WTC11 (cell line): ENCODE measurements around the gene DMRTB1. TPM values are rescaled to one million over a fixed set of nuclear protein-coding genes. Genes with fewer than 3 reads are reported as not detected.

ENCODE experiments used
- ATAC-seq: fragments of 200-7000 bp; cut with Tn5 transposase; 2 replicates; pipeline ENCODE4 v1.10.0; 2021; ENCODE audit warnings: mild to moderate bottlenecking, moderate library complexity
- CTCF ChIA-PET: fragments of 300-600 bp; sonication (Branson Sonifier 250); formaldehyde crosslinking; loops from one replicate; lab custom pipeline; 2021; ENCODE audit warnings: antibody characterized with exemption; lab: Charles Lee
- POLR2A ChIA-PET: fragments of 350-600 bp; sonication (Branson Sonifier 250); formaldehyde crosslinking; loops from one replicate; lab custom pipeline; 2021; ENCODE audit warnings: antibody characterized with exemption; lab: Charles Lee
- DNase-seq: peaks from one replicate; pipeline ENCODE4 v3.0.0; 2021; ENCODE audit warnings: low spot score
- H3K27ac Mint-ChIP-seq: 2 replicates; pipeline ENCODE4 v1.8.0; 2021; ENCODE audit warnings: mixed read lengths
- H3K27me3 Mint-ChIP-seq: 2 replicates; pipeline ENCODE4 v1.8.0; 2021; ENCODE audit warnings: low read depth, mild to moderate bottlenecking, moderate library complexity, mixed read lengths
- H3K36me3 Mint-ChIP-seq: 2 replicates; pipeline ENCODE4 v1.8.0; 2021; ENCODE audit warnings: mixed read lengths
- H3K4me1 Mint-ChIP-seq: 2 replicates; pipeline ENCODE4 v1.8.0; 2022; ENCODE audit warnings: mixed read lengths
- H3K4me3 Mint-ChIP-seq: 2 replicates; pipeline ENCODE4 v1.8.0; 2021; ENCODE audit warnings: mild to moderate bottlenecking, moderate library complexity, mixed read lengths
- H3K9me3 Mint-ChIP-seq: 2 replicates; pipeline ENCODE4 v1.8.0; 2021; ENCODE audit warnings: mixed read lengths
- ARID4B ChIP-seq: sonication (generic); formaldehyde crosslinking; IDR thresholded peaks from 2 replicates; pipeline ENCODE4 v1.8.0; 2023; ENCODE audit warnings: missing genetic modification reagents, mild to moderate bottlenecking, borderline replicate concordance
- ATF3 ChIP-seq: sonication (generic); formaldehyde crosslinking; conservative IDR thresholded peaks from 2 replicates; pipeline ENCODE4 v1.8.1; 2022; ENCODE audit warnings: mild to moderate bottlenecking, missing genetic modification reagents
- CDX4 ChIP-seq: fragments of 250-450 bp; sonication (Bioruptor Pico); IDR thresholded peaks from 2 replicates; pipeline ENCODE4 v1.9.0; 2021; ENCODE audit warnings: moderate library complexity, mild to moderate bottlenecking, inconsistent platforms, borderline replicate concordance
- E2F5 ChIP-seq: sonication (generic); formaldehyde crosslinking; IDR thresholded peaks from 2 replicates; pipeline ENCODE4 v1.8.1; 2022; ENCODE audit warnings: mild to moderate bottlenecking, moderate library complexity, missing genetic modification reagents
- EMX1 ChIP-seq: fragments of 250-450 bp; sonication (Bioruptor Pico); IDR thresholded peaks from 2 replicates; pipeline ENCODE4 v1.8.0; 2021; ENCODE audit warnings: mild to moderate bottlenecking
- HMGA2 ChIP-seq: fragments of 250-450 bp; sonication (Bioruptor Pico); IDR thresholded peaks from 2 replicates; pipeline ENCODE4 v1.4.0; 2021; ENCODE audit warnings: mild to moderate bottlenecking, moderate library complexity
- MLX ChIP-seq: sonication (generic); formaldehyde crosslinking; IDR thresholded peaks from 2 replicates; pipeline ENCODE4 v1.8.1; 2023; ENCODE audit warnings: mild to moderate bottlenecking, missing genetic modification reagents, moderate library complexity
- NFATC4 ChIP-seq: fragments of 250-450 bp; sonication (Bioruptor Pico); IDR thresholded peaks from 2 replicates; pipeline ENCODE4 v1.9.0; 2021; ENCODE audit warnings: mild to moderate bottlenecking
- NFE2L1 ChIP-seq: sonication (generic); formaldehyde crosslinking; IDR thresholded peaks from 2 replicates; pipeline ENCODE4 v1.8.1; 2023; ENCODE audit warnings: missing genetic modification reagents
- PREB ChIP-seq: sonication (generic); formaldehyde crosslinking; IDR thresholded peaks from 2 replicates; pipeline ENCODE4 v1.8.1; 2022; ENCODE audit warnings: mild to moderate bottlenecking, missing genetic modification reagents, moderate library complexity, borderline replicate concordance
- SMAD3 ChIP-seq: sonication (generic); formaldehyde crosslinking; IDR thresholded peaks from 2 replicates; pipeline ENCODE4 v1.8.0; 2022; ENCODE audit warnings: missing genetic modification reagents, mild to moderate bottlenecking, borderline replicate concordance
- STAT6 ChIP-seq: sonication (generic); formaldehyde crosslinking; conservative IDR thresholded peaks from 2 replicates; pipeline ENCODE4 v1.8.1; 2023; ENCODE audit warnings: mild to moderate bottlenecking, low read depth, missing genetic modification reagents, moderate library complexity
- USF2 ChIP-seq: sonication (generic); formaldehyde crosslinking; IDR thresholded peaks from 2 replicates; pipeline ENCODE4 v1.8.1; 2023; ENCODE audit warnings: mild to moderate bottlenecking, missing genetic modification reagents, moderate library complexity
- ZNF121 ChIP-seq: sonication (generic); formaldehyde crosslinking; IDR thresholded peaks from 2 replicates; pipeline ENCODE4 v1.8.0; 2023; ENCODE audit warnings: missing genetic modification reagents
- ZNF138 ChIP-seq: sonication (generic); formaldehyde crosslinking; conservative IDR thresholded peaks from 2 replicates; pipeline ENCODE4 v1.8.1; 2022; ENCODE audit warnings: mild to moderate bottlenecking, moderate library complexity, missing genetic modification reagents
- ZNF232 ChIP-seq: sonication (generic); formaldehyde crosslinking; IDR thresholded peaks from 2 replicates; pipeline ENCODE4 v1.8.0; 2022; ENCODE audit warnings: mild to moderate bottlenecking, missing genetic modification reagents
- ZNF281 ChIP-seq: sonication (generic); formaldehyde crosslinking; IDR thresholded peaks from 2 replicates; pipeline ENCODE4 v1.8.0; 2023; ENCODE audit warnings: mild to moderate bottlenecking, missing genetic modification reagents
- total RNA-seq: library from RNA; stranded (reverse); gene quantifications from 3 replicates; pipeline ENCODE4 v1.2.3, GENCODE V29; 2021

DMRTB1 gene
- total RNA-seq, 1 experiment from 2014 or later: 0.17 TPM

- no peak for TF ChIP-seq ARID4B (CRISPR knock-in tag)
- TF ChIP-seq ZNF138: no peak
Measured at GRCh38 chr1:53455364-53455991, 3.7 kb upstream of the DMRTB1 start (continued).

- H3K4me1 Mint-ChIP-seq: peaks cover 15% of the 10 kb centered on the region
- TF ChIP-seq NFATC4 (CRISPR knock-in tag): no peak
- TF ChIP-seq MLX (CRISPR knock-in tag): no peak
- TF ChIP-seq ZNF138: no peak
- no peak for TF ChIP-seq ZNF121 (CRISPR knock-in tag)
- TF ChIP-seq SMAD3 (CRISPR knock-in tag): no peak
- no peak for TF ChIP-seq HMGA2 (CRISPR knock-in tag)
- TF ChIP-seq STAT6 (CRISPR knock-in tag): no peak
- no peak for TF ChIP-seq CDX4 (CRISPR knock-in tag)
- TF ChIP-seq ZNF281 (CRISPR knock-in tag): no peak
- TF ChIP-seq E2F5: no peak
- TF ChIP-seq USF2: no peak
- TF ChIP-seq ZNF232 (CRISPR knock-in tag): no peak
- TF ChIP-seq PREB: no peak
- TF ChIP-seq ATF3 (CRISPR knock-in tag): no peak
- no peak for TF ChIP-seq EMX1 (CRISPR knock-in tag)
- TF ChIP-seq NFE2L1 (CRISPR knock-in tag): no peak
- TF ChIP-seq, all 79 proteins: peak for 0
- Mint-ChIP-seq H3K27ac (no peak overlapping the region), H3K9me3 (no peaks in the 10 kb centered on the region), H3K27me3 (peaks cover 24% of the 10 kb centered on the region), H3K4me3 (no peak overlapping the region), H3K36me3 (no peaks in the 10 kb centered on the region)
- DNase-seq (no peak), ATAC-seq (no peak)
- CTCF ChIA-PET: no interaction called here
- POLR2A ChIA-PET: no interaction called here
Measured at GRCh38 chr1:53458634-53459033, 565 bp upstream of the DMRTB1 start.
